Body of pancreas (tissue), 4 donors: ENCODE results near the gene LTBP2. TPM values are rescaled to one million over a fixed set of nuclear protein-coding genes. Genes with fewer than 3 reads are reported as not detected.
A peak's percentile ranks its signal among the peaks of the same experiment; 100 is the strongest.

Source experiments
- ATAC-seq: fragments of 150-250 bp; one replicate; pipeline ENCODE4 v1.9.1; 2016
- DNase-seq, 4 donors: peaks; one replicate each; pipeline ENCODE4 v3.0.0-alpha.2; 2019
- H3K27ac ChIP-seq, 4 donors: fragments of 200-600 bp; sonication (generic); 1 replicate in 3 of 4; 2 replicates in 1 of 4; pipeline versions ENCODE4 v1.5.1 to v1.6.1; 2016 to 2019; ENCODE audit warnings: mild to moderate bottlenecking in 1 of 4, mixed read lengths in 1 of 4, moderate library complexity in 1 of 4
- H3K27me3 ChIP-seq, 2 donors: fragments of 200-600 bp; sonication (generic); one replicate each; pipeline ENCODE4 v1.6.0; 2016; ENCODE audit warnings: mild to moderate bottlenecking in 1 of 2
- H3K36me3 ChIP-seq, 2 donors: fragments of 200-600 bp; sonication (generic); replicated peaks in 1 of 2; 2 replicates each; pipeline ENCODE4 v1.5.1; 2016; ENCODE audit warnings: low read depth in 2 of 2; ENCODE audit not compliant: insufficient read depth in 1 of 2
- H3K4me1 ChIP-seq: fragments of 200-600 bp; sonication (generic); one replicate; pipeline ENCODE4 v1.6.0; 2016
- H3K4me3 ChIP-seq, 2 donors: fragments of 200-600 bp; sonication (generic); 1 replicate in 1 of 2; 2 replicates in 1 of 2; pipeline ENCODE4 v1.5.1; 2016 to 2019
- H3K9me3 ChIP-seq, 3 donors: fragments of 200-600 bp; sonication (generic); 1 replicate in 2 of 3; 2 replicates in 1 of 3; pipeline ENCODE4 v1.5.1; 2016
- CTCF ChIP-seq, 7 experiments: fragments of 450-650 bp in 4 of 7; fragments of 200-600 bp in 3 of 7; sonication (generic) in 3 of 7; IDR thresholded peaks; one replicate each; pipeline ENCODE4 v1.5.1; 2016 to 2019; ENCODE audit warnings: antibody characterized with exemption in 7 of 7
- POLR2A ChIP-seq, 3 donors: fragments of 450-650 bp; IDR thresholded peaks; one replicate each; pipeline ENCODE4 v1.6.1; 2016; ENCODE audit warnings: antibody characterized with exemption in 3 of 3, mild to moderate bottlenecking in 2 of 3
- WGBS, 2 donors: methylation state at CpG; one replicate each; pipeline ENCODE4 v1.1.5; 2017; 5-methylcytosine and 5-hydroxymethylcytosine counted together
- intact Hi-C: fragments of 100-400 bp; cut with DNase I; formaldehyde crosslinking; loops from one replicate; pipeline ENCODE4 v1.15.1; 2023
- total RNA-seq, 2 donors: library from RNA; depleted of rRNA; stranded (reverse); fragments of >200 nt; gene quantifications; one replicate each; pipeline ENCODE4 v1.1.0, GENCODE V29; 2016

The LTBP2 gene
- total RNA-seq, 2 donors from 2014 or later, result 15.8 to 20.4 TPM

GRCh38 chr14:74593241-74593953 lies 18.6 kb downstream of the LTBP2 start:
- intact Hi-C loops, result no loop called here
- no peak for ATAC-seq

GRCh38 chr14:74592476-74593201 lies 19.4 kb downstream of the LTBP2 start:
- DNase-seq, result no peak
- ATAC-seq, result no peak

More at GRCh38 chr14:74593241-74593953, 18.6 kb downstream of the LTBP2 start:
- Histone ChIP-seq H3K4me3 (no peak overlapping the region), H3K27ac (peak overlapping the region in 1 of 4 donors; percentile 59), H3K9me3 (no peaks in the 10 kb centered on the region), H3K27me3 (no peaks in the 10 kb centered on the region), H3K4me1 (peaks cover 9% of the 10 kb centered on the region), H3K36me3 (no peaks in the 10 kb centered on the region)
- WGBS, 2 donors, result 43 to 48% methylated on average over 8 to 10 of the region's 10 CpGs
- DNase-seq, result no peak
- TF ChIP-seq CTCF (IDR thresholded peaks at IDR 0.05) (no peak), POLR2A (IDR thresholded peaks at IDR 0.05) (no peak)

GRCh38 chr14:74591899-74592298 lies 20.1 kb downstream of the LTBP2 start:
- Histone ChIP-seq H3K4me3 (no peak overlapping the region), H3K27me3 (no peaks in the 10 kb centered on the region), H3K36me3 (no peaks in the 10 kb centered on the region), H3K4me1 (peaks cover 9% of the 10 kb centered on the region), H3K27ac (no peak overlapping the region), H3K9me3 (no peaks in the 10 kb centered on the region)
- DNase-seq (no peak), ATAC-seq (no peak)
- TF ChIP-seq POLR2A (IDR thresholded peaks at IDR 0.05) (no peak), CTCF (IDR thresholded peaks at IDR 0.05) (no peak)
- 72 to 74% methylated on average over 5 of the region's 5 CpGs for WGBS, 2 donors
- intact Hi-C loops, result no loop called here

More at GRCh38 chr14:74592476-74593201, 19.4 kb downstream of the LTBP2 start:
- Histone ChIP-seq H3K4me3 (no peak overlapping the region), H3K27me3 (no peaks in the 10 kb centered on the region), H3K36me3 (no peaks in the 10 kb centered on the region), H3K9me3 (no peaks in the 10 kb centered on the region), H3K4me1 (peaks cover 9% of the 10 kb centered on the region), H3K27ac (peak overlapping the region in 1 of 4 donors; percentile 59)
- TF ChIP-seq POLR2A (IDR thresholded peaks at IDR 0.05) (no peak), CTCF (IDR thresholded peaks at IDR 0.05) (no peak)
- WGBS, 2 donors, result 90 to 91% methylated on average over 13 of the region's 13 CpGs
- intact Hi-C loops, result no loop called here

GRCh38 chr14:74591394-74591793 lies 20.6 kb downstream of the LTBP2 start:
- no peak for DNase-seq
- ATAC-seq, result no peak
- intact Hi-C loops, result no loop called here
- WGBS, 2 donors, result 80 to 81% methylated on average over 6 of the region's 6 CpGs
- H3K9me3 ChIP-seq, result no peaks in the 10 kb centered on the region
- H3K4me3 ChIP-seq, result no peak overlapping the region
- no peak for TF ChIP-seq POLR2A (IDR thresholded peaks at IDR 0.05)
- no peak for TF ChIP-seq CTCF (IDR thresholded peaks at IDR 0.05)
- H3K4me1 ChIP-seq, result peaks cover 9% of the 10 kb centered on the region
- no peaks in the 10 kb centered on the region for H3K36me3 ChIP-seq
- no peaks in the 10 kb centered on the region for H3K27me3 ChIP-seq
- no peak overlapping the region for H3K27ac ChIP-seq
